RCC 7860 (cell line): ENCODE measurements around the gene SYNDIG1.

Source experiments
- DNase-seq: peaks from one replicate; pipeline ENCODE4 v3.0.0-alpha.2; 2015; ENCODE audit warnings: low spot score
- FAIRE-seq: peaks from 2 replicates; lab custom pipeline; 2012; peaks lifted over from hg19 to GRCh38; lab: Jason Lieb, UNC

The SYNDIG1 gene

GRCh38 chr20:24682496-24682985 lies 213.1 kb downstream of the SYNDIG1 start:
- FAIRE-seq = no peak

GRCh38 chr20:24683676-24684075 lies 214.2 kb downstream of the SYNDIG1 start:
- no peak for DNase-seq
- FAIRE-seq = no peak

More at GRCh38 chr20:24682496-24682985, 213.1 kb downstream of the SYNDIG1 start:
- no peak for DNase-seq

- FAIRE-seq = no peak
- DNase-seq = no peak
Measured at GRCh38 chr20:24684421-24684871, 215.0 kb downstream of the SYNDIG1 start.

- DNase-seq = no peak
- no peak for FAIRE-seq
Measured at GRCh38 chr20:24684956-24685691, 215.7 kb downstream of the SYNDIG1 start.

GRCh38 chr20:24685736-24686135 lies 216.3 kb downstream of the SYNDIG1 start:
- FAIRE-seq (no peak), DNase-seq (no peak)

GRCh38 chr20:24686156-24686555 lies 216.7 kb downstream of the SYNDIG1 start:
- DNase-seq = no peak
- no peak for FAIRE-seq

GRCh38 chr20:24690408-24690807 lies 221.0 kb downstream of the SYNDIG1 start:
- DNase-seq (no peak), FAIRE-seq (no peak)

GRCh38 chr20:24691901-24692351 lies 222.5 kb downstream of the SYNDIG1 start:
- DNase-seq (no peak), FAIRE-seq (no peak)

- DNase-seq (no peak), FAIRE-seq (no peak)
Measured at GRCh38 chr20:24692446-24693200, 223.2 kb downstream of the SYNDIG1 start.

- no peak for FAIRE-seq
- no peak for DNase-seq
Measured at GRCh38 chr20:24693466-24694156, 224.2 kb downstream of the SYNDIG1 start.

- DNase-seq (no peak), FAIRE-seq (no peak)
Measured at GRCh38 chr20:24694157-24694726, 224.8 kb downstream of the SYNDIG1 start.

GRCh38 chr20:24694727-24695528 lies 225.5 kb downstream of the SYNDIG1 start:
- FAIRE-seq (no peak), DNase-seq (no peak)

- DNase-seq (no peak), FAIRE-seq (no peak)
Measured at GRCh38 chr20:24695529-24696225, 226.2 kb downstream of the SYNDIG1 start.

GRCh38 chr20:24696396-24696795 lies 227.0 kb downstream of the SYNDIG1 start:
- DNase-seq (no peak), FAIRE-seq (no peak)

- DNase-seq (no peak), FAIRE-seq (no peak)
Measured at GRCh38 chr20:24697411-24697810, 228.0 kb downstream of the SYNDIG1 start.

GRCh38 chr20:24698189-24698588 lies 228.8 kb downstream of the SYNDIG1 start:
- no peak for DNase-seq
- no peak for FAIRE-seq

GRCh38 chr20:24698706-24699206 lies 229.3 kb downstream of the SYNDIG1 start:
- DNase-seq (no peak), FAIRE-seq (no peak)

- DNase-seq (no peak), FAIRE-seq (no peak)
Measured at GRCh38 chr20:24699321-24700165, 230.1 kb downstream of the SYNDIG1 start.
